Ovary (tissue), 3 donors: ENCODE results near the gene LRP1B.

Experiments
- CTCF ChIP-seq, 3 donors: fragments of 450-650 bp in 2 of 3; fragments of 200-600 bp in 1 of 3; IDR thresholded peaks; one replicate each; pipeline versions ENCODE4 v1.5.1 to v1.8.0; 2016 to 2022; ENCODE audit warnings: antibody characterized with exemption in 3 of 3, mild to moderate bottlenecking in 1 of 3
- EP300 ChIP-seq: sonication (generic); formaldehyde crosslinking; IDR thresholded peaks from one replicate; pipeline ENCODE4 v1.6.1; 2017; ENCODE audit warnings: antibody characterized with exemption
- POLR2A ChIP-seq: fragments of 450-650 bp; IDR thresholded peaks from one replicate; pipeline ENCODE4 v1.6.1; 2017; ENCODE audit warnings: antibody characterized with exemption, mild to moderate bottlenecking, moderate library complexity
- donor health status: DM: no; HTN: no; CAD: no.

- TF ChIP-seq CTCF (IDR thresholded peaks at IDR 0.05) (no peak), POLR2A (no peak), EP300 (no peak)
Observed at GRCh38 chr2:141707486-141707885, 423.3 kb downstream of the LRP1B start.
